Activated CD4-positive, alpha-beta T cell treated with anti-CD3 and anti-CD28 coated beads, Interleukin-2, Interleukin-4, amounts not matched to agents 100 ng/mL and 50 ng/mL, durations not matched to agents 16 hours and 8 hours (primary cell): ENCODE measurements around the gene HECTD4.
"Not testable (repeated sequence)": the region's sequence is repeated elsewhere in the genome, so short reads cannot be mapped to it uniquely, and the experiment has no call there.

Experiments used
- DNase-seq: peaks from one replicate; pipeline ENCODE4 v3.0.0-alpha.2; 2020; ENCODE audit warnings: low spot score

Gene HECTD4

DNA sequence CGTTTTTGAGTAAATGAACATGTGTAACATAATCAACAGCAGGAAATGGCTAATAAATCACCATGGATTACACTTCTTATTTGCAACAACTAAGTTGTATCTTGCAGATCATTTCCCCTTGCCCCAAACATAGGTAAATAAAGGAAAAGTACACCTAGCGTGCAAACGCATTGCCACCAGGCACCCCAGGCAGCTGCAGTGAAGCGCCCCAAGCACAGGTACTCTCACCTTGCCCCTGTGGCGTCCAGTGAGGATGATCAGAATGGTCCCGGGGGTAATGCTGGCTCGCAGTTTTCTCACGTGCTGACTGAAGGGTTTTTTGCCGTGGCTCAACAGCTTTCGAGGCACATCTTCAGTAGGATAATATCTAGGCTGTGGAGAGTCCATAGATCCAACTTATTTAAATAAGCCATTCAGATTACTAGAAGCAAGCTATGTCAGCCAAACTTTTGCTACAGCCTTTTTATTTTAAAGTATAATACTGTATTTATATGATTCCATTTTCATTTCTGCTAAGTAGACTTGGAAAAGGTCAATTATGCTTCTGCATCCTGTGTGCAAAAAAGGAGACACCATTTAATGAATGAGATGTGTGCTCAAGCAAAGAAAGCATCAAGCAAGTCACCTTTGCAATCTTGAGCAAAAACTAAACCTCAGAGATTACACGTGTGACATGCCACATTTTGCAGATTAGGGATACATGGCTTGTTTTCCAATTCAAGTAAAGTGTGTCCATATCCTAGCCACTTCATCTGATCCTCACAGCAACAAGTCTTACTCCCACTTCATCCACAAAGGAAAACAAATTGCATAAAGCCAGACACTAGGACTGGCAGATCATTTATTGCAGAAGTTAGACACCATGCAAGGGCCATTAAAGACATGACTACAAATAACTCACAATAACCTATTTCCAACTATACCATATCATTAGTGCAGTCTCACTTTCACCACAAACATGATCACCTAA is 24.6 kb upstream of the HECTD4 start:
- DNase-seq, result no peak

DNA sequence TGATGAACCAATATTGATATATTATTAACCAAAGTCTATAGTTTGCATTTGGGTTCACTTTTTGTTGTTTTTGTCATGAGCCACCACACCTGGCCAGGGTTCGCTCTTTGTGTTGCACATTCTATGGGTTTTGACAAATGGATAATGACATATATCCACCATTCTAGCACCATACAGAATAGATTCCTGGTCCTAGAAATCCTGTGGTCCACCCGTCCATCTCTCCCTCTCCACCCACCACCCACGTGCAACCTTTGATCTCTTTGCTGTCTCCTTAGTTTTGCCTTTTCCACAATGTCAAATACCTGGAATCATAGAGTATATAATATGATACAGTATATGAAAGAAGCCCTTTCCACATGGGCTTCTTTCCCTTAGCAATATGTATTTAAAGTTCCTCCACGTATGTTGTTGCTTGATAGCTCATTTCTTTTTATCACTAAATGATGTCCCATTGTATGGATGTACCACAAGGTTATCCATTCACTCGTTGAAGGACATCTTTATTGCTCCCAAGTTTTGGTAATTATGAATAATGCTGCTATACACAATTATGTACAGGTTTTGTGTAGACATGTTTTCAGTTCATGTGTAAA is 19.8 kb upstream of the HECTD4 start:
- DNase-seq, result no peak

DNA sequence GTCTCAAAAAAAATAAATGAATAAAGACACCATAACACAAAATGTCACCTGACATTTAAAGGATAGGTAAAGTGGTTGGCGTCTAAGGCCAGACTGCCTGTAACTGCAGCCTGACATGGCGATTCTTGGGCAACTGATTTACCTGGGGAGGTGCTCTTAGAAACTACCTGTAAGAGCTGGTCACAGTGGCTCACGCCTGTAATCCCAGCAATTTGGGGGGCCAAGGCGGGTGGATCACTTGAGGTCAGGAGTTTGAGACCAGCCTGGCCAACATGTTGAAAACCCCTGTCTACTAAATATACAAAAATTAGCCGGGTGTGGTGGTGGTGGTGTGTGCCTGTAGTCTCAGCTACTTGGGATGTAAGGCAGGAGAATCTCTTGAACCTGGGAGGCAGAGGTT is 18.8 kb upstream of the HECTD4 start:
- no peak for DNase-seq

DNA sequence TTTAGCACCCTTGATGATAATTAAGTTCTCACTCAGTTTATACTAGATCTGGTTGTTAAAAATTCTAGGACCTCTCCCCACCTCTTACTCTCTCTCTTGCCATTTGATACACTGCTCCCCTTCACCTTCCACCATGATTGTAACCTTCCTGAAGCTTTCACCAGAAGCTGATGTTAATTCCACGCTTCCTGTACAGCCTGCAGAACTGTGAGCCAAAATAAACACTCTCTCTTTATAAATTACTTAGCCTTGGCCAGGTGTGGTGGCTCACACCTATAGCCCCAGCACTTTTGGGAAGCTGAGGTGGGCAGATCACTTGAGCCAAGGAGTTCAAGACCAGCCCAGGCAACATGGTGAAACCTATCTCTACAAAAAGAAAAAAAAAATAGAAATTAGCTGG is 11.1 kb upstream of the HECTD4 start:
- DNase-seq, result no peak

DNA sequence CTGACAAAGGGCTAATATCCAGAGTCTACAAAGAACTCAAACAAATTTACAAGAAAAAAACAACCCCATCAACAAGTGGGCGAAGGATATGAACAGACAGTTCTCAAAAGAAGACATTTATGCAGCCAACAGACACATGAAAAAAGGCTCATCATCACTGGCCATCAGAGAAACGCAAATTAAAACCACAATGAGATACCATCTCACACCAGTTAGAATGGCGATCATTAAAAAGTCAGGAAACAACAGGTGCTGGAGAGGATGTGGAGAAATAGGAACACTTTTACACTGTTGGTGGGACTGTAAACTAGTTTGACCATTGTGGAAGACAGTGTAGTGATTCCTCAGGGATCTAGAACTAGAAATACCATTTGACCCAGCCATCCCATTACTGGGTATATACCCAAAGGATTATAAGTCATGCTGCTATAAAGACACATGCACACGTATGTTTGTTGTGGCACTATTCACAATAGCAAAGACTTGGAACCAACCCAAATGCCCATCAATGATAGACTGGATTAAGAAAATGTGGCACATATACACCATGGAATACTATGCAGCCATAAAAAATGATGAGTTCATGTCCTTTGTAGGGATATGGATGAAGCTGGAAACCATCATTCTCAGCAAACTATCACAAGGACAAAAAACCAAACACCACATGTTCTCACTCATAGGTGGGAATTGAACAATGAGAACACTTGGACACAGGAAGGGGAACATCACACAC is 7.9 kb upstream of the HECTD4 start:
- not testable (repeated sequence) for DNase-seq

DNA sequence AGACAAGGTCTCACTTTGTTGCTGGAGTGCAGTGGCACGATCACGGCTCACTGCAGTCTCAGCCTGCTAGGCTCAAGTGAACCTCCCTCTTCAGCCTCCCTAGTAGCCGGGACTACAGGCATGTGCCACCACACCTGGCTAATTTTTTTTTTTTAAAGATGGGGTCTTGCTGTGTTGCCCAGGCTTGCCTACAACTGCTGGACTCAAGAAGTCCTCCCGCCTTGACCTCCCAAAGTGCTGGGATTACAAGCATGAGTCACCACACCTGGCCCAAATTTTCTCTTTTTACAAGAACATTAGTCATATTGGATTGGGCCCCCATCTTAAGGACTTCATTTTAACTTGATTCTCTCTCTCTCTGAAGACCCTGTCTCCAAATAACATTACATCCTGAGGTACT is 7.0 kb upstream of the HECTD4 start:
- no peak for DNase-seq

DNA sequence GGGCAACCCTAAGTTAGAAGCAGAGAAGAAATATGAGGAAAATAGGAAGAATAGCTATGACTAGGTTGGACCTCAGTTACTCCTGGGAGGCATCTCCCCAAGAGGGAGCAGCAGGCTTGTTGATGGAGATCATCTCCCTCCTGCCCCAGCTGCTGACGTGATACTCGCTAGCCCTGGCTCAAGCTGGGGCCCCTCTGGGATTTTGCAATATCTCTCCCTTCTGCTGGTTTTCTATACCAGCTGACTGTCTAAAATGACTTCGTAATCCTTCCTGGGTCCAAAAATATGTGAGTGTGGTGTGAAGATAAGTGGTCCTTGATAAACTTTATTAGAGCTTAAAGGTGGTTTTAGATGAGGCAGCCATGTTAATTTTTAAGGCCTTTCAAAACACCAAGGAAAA is 4.5 kb upstream of the HECTD4 start:
- DNase-seq, result no peak

DNA sequence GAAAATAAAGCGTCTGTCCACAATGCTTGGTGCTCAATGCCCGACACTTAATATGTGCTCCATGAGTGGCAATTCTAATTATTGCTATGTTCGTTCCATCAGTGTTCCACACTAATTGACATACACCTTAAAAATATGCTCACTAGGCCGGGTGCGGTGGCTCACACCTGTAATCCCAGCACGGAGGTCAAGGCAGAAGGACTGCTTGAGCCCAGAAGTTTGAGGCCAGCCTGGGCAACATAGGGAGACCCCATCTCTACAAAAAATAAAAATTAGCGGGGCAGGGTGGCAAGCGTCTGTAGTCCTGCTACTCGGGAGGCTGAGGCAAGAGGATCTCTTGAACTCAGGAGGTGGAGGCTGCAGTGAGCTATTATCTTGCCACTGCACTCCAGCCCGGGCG is 635 bp upstream of the HECTD4 start:
- DNase-seq, result no peak

DNA sequence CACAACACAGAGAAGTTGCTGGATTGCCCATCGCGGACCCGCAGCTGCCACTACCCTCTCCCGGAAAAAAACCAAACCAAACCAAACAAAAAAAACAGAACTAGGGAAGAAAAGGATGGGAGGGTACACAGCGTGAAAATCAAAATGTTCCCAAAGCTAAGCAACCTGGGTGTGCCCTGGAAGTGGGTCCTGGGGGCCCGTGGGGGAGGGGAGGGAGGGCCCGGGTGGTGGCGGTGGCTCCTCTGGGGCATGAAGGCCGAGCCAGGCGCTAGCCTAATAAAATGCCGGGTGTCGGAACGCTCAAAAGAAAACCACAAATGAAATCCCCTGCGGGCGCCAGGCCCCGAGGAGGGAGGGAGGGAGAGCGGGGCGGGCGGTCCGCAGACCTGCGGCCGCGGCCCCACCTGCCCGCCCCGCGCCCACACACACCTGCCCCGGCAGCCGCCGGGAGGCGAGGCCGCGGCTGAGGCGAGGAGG is 787 bp downstream of the HECTD4 start:
- no peak for DNase-seq

DNA sequence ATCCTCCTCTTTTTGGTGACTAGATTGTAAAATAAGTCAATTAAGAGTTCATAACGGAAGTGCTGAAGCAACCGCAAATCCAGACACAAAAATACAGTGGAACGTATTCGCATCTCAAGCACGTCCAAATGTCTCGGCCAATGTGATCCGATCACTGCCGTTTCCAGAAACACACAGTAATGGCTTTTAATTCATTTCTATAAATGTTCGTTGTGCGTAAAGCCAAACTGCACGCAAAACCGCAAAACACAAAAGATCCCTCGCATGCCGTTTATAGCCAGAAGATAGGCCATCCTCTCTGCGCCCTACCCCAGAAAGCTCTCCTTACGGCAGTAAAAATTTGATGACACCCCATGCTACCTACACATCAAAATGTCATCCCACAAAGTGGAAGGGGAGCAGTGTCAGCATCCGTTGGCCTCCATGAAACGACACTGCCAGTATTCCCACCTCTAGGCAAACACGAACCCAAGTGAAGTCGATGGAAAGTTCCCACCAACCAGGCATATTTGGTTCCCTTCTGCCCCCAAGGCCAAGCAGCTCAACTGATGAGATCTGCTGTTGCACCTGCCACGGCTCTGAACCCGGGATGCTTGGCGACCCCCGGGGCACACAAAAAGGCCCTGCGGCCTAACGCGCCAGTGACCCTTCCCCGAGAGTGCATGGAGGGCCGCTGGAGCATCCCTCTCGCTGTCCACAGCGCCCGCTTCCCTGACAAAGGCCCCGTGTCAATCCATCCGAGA is 1.4 kb downstream of the HECTD4 start:
- DNase-seq, result no peak

DNA sequence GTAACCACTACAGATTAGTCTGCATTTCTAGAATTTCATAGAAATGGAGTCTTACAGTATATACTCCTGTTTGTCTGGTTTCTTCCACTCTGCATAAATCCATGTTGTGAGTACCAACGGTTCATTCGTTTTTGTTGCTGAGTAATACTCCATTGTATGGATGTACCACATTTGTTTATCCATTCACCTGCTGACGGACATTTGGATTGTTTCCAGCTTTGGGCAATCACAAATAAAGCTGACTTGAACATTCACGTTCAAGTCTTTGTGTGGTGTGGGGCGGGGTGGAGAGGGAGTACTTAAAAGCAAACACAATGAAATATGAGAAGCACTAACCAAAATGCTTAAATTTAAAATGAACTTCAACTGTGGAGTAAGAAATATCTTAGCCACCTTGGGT is 7.1 kb downstream of the HECTD4 start:
- no peak for DNase-seq

DNA sequence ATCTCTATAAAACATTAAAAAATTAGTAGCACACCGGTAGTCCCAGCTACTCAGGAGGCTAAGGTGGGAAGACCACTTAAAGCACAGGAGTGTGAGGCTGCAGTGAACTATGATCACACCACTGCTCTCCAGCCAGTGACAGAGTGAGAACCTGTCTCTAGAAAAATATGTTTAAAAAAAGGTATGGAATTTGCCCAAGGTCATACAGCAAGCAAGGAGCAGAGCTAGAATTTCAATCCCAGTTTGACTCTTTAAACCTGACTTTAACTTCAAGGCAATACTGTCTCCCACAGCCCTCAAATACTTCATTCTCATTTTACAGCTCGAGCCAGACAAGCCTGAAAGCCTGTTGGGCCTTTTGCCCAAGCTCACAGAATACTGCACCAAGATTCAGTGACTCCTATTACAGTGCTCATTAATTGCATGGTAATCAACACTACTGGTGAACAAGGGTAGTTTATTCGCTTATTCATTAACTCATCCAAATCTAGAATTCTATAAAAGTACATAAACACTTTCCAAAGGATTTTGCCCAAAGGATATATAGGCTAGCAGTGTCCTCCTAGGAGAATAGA is 8.0 kb downstream of the HECTD4 start:
- no peak for DNase-seq

DNA sequence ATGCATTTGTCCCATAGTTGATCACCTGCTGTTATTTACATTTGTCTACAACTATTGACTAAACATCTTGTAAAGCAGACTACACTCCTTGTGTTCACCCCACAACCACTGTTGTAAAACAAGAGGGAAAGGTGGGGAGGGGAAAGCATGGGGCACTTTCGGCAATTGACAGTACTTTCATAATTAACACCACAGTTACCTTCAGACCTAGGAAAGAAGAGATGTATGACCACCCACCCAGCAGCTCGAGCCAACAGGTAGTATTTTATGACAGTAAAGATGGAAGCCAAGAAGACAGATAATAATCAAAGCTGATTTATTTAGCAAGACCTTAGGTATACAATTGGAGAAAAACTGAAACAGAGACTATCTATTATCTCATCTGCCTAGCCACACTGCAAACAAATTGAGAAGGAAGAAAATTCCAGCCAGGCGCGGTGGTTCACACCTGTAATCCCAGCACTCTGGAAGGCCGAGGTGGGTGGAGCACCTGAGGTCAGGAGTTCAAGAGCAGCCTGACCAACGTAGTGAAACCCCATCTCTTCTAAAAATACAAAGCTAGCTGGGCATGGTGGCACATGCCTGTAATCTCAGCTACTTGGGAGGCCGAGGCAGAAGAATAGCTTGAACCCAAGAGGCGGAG is 11.2 kb downstream of the HECTD4 start:
- no peak for DNase-seq

DNA sequence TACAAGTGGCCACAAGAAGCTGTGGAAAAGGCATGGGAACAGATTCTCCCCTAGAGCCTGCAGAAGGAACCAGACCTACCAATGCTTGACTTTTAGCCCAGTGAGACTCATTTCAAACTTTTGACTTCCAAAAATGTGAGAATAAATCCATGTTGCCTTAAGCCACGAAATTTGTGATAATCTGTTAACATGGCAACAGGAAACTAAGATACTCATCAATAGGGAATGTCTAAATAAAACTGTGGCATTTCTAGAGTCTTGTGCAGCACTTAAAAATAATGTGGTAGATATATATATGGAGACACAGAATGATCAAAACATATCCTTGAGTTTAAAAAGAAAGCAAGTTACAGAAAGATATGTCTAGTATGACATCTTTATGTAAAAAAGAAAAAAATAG is 12.0 kb downstream of the HECTD4 start:
- DNase-seq, result no peak

DNA sequence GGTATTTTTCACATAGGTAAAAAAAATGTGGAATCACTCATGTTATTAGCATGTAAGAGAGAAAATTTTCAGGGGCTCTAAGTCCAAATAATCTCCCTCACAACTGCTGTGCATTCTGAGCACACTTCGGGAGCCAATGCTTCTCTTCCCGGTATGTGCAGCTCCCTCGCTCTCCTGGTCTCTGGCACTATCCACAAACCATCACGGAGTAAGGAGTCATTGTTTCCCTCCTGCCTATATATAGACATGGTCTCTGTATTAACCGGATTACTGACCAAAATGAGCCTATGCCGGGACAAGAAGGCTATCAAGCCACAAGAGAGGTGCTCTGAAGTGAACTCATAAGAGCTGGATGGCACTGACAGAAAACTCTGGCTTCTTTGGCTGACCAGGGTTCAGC is 13.4 kb downstream of the HECTD4 start:
- DNase-seq, result no peak

DNA sequence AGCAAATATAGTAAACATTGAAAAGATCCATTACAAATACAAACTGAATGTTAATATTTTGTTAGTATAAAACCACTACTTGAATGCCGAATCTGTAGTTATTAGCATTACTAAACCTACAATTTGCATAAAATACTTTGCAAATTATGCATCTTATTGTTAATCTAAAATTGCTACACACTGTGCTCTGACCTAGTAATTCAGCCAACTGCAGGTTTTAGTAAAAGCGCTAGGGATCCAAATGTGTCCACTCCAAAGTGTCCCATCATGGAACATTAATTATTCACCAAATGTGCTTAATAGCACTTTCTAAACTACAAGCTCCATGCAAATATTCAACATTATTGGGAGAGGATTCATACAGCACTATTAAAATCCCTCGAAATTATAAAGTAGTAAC is 14.3 kb downstream of the HECTD4 start:
- DNase-seq, result no peak

DNA sequence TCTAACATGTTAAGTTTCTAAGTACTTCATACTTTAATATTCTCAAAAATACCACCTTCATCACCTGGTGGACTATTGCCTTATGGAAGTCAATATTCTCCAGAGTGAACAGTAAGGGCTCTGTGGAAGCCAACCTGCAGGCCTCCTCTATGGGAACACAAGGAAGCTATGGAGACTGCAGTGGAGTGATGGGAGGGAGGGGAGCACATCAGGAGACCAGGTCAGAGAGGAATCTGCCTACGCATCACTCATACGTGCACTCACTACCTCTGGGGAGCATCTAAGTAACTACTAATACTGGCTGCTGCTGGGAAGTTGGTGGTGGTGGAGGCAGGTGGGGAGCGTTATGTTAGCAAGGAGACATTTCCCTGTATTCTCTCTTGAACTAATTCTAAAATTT is 19.9 kb downstream of the HECTD4 start:
- DNase-seq, result no peak

DNA sequence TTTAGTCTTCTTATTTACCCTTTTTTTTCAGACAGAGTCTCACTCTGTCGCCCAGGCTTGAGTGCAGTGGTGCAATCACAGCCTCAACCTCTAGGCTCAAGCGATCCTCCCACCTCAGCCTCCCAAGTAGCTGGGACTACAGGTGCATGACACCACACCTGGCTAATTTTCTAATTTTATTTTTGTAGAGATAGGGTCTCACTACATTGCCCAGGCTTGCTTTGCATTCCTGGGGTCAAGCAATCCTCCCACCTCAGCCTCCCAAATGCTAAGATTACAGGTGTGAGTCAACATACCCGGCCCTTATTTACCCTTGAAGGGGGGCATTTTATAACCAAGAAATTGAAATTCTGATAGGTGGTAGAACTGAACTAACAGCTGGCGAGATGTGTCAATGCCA is 21.0 kb downstream of the HECTD4 start:
- DNase-seq, result no peak

DNA sequence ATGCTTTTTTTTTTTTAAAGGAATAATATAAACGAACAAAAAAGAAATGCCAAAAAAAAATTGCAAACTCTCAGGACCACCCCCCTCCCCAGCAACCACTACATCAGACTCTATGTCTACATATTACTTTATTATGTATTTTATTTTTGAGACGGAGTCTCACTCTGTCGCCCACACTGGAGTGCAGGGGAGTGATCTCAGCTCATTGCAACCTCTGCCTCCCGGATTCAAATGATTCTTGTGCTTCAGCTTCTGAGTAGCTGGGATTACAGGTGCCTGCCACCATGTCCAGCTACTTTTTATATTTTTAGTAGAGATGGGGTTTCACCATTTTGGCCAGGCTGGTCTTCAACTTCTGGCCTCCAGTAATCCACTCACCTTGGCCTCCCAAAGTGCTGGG is 22.9 kb downstream of the HECTD4 start:
- no peak for DNase-seq

DNA sequence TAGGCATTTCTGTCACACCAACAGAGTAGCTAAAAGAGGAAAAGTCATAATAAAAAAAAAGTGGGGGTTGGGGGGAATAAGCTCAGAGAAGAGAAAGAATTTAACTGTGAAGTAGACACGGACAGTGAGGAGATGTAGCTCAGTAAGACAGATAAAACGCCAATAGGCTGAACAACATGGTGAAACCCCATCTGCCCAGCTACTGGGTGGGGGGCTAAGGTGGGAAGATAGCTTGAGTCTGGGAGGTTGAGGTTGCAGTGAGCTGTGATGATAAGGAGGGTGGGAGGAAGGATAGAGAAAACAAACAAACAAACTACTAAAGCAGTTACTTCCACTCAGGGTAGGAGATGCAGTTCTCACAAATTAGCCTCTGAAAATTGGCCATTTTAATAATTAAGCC is 25.0 kb downstream of the HECTD4 start:
- no peak for DNase-seq

DNA sequence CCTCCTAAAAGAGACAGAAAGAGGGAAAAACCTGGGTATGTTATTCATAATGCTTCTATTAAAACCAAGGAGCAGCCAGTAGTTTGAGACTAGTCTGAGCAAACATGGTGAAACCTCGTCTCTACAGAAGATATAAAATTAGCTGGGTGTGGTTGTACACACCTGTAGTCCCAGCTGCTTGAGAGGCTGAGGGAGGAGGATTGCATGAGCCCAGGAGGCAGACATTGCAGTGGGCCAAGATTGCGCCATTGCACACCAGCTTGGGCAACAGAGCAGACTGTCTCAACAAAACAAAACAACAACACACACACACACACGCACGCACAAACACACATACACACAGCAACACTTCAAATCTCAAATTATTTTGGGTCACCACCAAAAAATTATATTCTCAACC is 27.8 kb downstream of the HECTD4 start:
- DNase-seq, result no peak
